Neuronal stem cell (in vitro differentiated cells): ENCODE measurements around the gene LZTS2.
"Not testable (repeated sequence)": the region's sequence is repeated elsewhere in the genome, so short reads cannot be mapped to it uniquely, and the experiment has no call there.

Source experiments
- DNase-seq: peaks from one replicate; pipeline ENCODE4 v3.0.0-alpha.2; 2013; ENCODE audit warnings: low spot score
- H2AFZ ChIP-seq: one replicate; pipeline ENCODE4 v1.6.1; 2013; ENCODE audit warnings: mild to moderate bottlenecking, low read length, inconsistent platforms
- H2AK5ac ChIP-seq: 2 replicates; pipeline ENCODE4 v1.6.1; 2013; ENCODE audit warnings: low read depth, mild to moderate bottlenecking, inconsistent platforms, low read length, moderate library complexity, mixed read lengths
- H2BK120ac ChIP-seq: 2 replicates; pipeline ENCODE4 v1.6.1; 2013; ENCODE audit warnings: low read depth, mild to moderate bottlenecking, inconsistent platforms, low read length, moderate library complexity, mixed read lengths
- H2BK12ac ChIP-seq: one replicate; pipeline ENCODE4 v1.6.1; 2013; ENCODE audit warnings: low read length, inconsistent platforms
- H2BK15ac ChIP-seq: 2 replicates; pipeline ENCODE4 v1.6.1; 2013; ENCODE audit warnings: mild to moderate bottlenecking, low read length, inconsistent platforms, mixed read lengths
- H2BK5ac ChIP-seq: one replicate; pipeline ENCODE4 v1.6.1; 2013; ENCODE audit warnings: inconsistent platforms, mild to moderate bottlenecking, low read length, moderate library complexity
- H3K14ac ChIP-seq: one replicate; pipeline ENCODE4 v1.6.1; 2013; ENCODE audit warnings: low read length, inconsistent platforms
- H3K18ac ChIP-seq: 2 replicates; pipeline ENCODE4 v1.6.1; 2013; ENCODE audit warnings: low read length, inconsistent platforms
- H3K23ac ChIP-seq: 2 replicates; pipeline ENCODE4 v1.6.1; 2013; ENCODE audit warnings: low read depth, mild to moderate bottlenecking, mixed read lengths, low read length, inconsistent platforms; ENCODE audit not compliant: poor library complexity
- H3K27ac ChIP-seq: replicated peaks from 3 replicates; pipeline ENCODE4 v1.5.1; 2013; ENCODE audit warnings: low read length, inconsistent platforms
- H3K27me3 ChIP-seq, 3 experiments: 2 replicates each; pipeline ENCODE4 v1.6.1; 2013; ENCODE audit warnings: low read length in 3 of 3, mild to moderate bottlenecking in 2 of 3, inconsistent platforms in 1 of 3, low read depth in 1 of 3, mixed read lengths in 1 of 3, moderate library complexity in 1 of 3; ENCODE audit not compliant: control insufficient read depth in 3 of 3, insufficient read depth in 3 of 3
- H3K36me3 ChIP-seq, 2 donors: replicated peaks in 1 of 2; 2 replicates each; pipeline ENCODE4 v1.6.1; 2013; ENCODE audit warnings: low read length in 2 of 2; ENCODE audit not compliant: control insufficient read depth in 2 of 2, insufficient read depth in 2 of 2
- H3K4ac ChIP-seq: 2 replicates; pipeline ENCODE4 v1.6.1; 2013; ENCODE audit warnings: inconsistent platforms, mild to moderate bottlenecking, low read length, moderate library complexity
- H3K4me1 ChIP-seq, 2 donors: 1 replicate in 1 of 2; 2 replicates in 1 of 2; pipeline ENCODE4 v1.6.1; 2013; ENCODE audit warnings: low read length in 2 of 2, low read depth in 1 of 2; ENCODE audit not compliant: control insufficient read depth in 2 of 2, insufficient read depth in 1 of 2
- H3K4me2 ChIP-seq: one replicate; pipeline ENCODE4 v1.6.1; 2013; ENCODE audit warnings: mild to moderate bottlenecking, low read length, inconsistent platforms; ENCODE audit not compliant: insufficient read depth, poor library complexity, severe bottlenecking
- H3K4me3 ChIP-seq, 2 donors: 2 replicates each; pipeline ENCODE4 v1.5.1; 2013; ENCODE audit warnings: low read length in 2 of 2, mild to moderate bottlenecking in 2 of 2, inconsistent platforms in 1 of 2, moderate library complexity in 1 of 2
- H3K79me1 ChIP-seq: one replicate; pipeline ENCODE4 v1.6.1; 2013; ENCODE audit warnings: low read depth, mild to moderate bottlenecking, inconsistent platforms, low read length, moderate library complexity
- H3K9ac ChIP-seq: one replicate; pipeline ENCODE4 v1.6.1; 2013; ENCODE audit warnings: mild to moderate bottlenecking, low read depth, low read length, inconsistent platforms; ENCODE audit not compliant: poor library complexity
- H3K9me3 ChIP-seq, 2 donors: replicated peaks in 1 of 2; 2 replicates each; pipeline versions ENCODE3 to v1.6.1; 2013; ENCODE audit warnings: low read length in 2 of 2, mild to moderate bottlenecking in 2 of 2, inconsistent platforms in 1 of 2, low read depth in 1 of 2, mixed read lengths in 1 of 2, moderate library complexity in 1 of 2; ENCODE audit not compliant: control insufficient read depth in 2 of 2, insufficient read depth in 1 of 2
- H4K8ac ChIP-seq: one replicate; pipeline ENCODE4 v1.6.1; 2013; ENCODE audit warnings: low read depth, mild to moderate bottlenecking, inconsistent platforms, low read length, moderate library complexity
- H4K91ac ChIP-seq: one replicate; pipeline ENCODE4 v1.6.1; 2013; ENCODE audit warnings: low read length, low read depth, mild to moderate bottlenecking, inconsistent platforms; ENCODE audit not compliant: poor library complexity
- WGBS, 2 donors: extraction: QIAGEN DNeasy Blood & Tissue Kit; methylation state at CpG; one replicate each; pipeline ENCODE4 v1.1.7; 2013; ENCODE audit warnings: missing lambda C conversion rate in 2 of 2, mixed read lengths in 1 of 2; ENCODE audit not compliant: insufficient read length in 2 of 2, insufficient replicate concordance in 1 of 2; ENCODE audit errors: extremely low coverage in 2 of 2; 5-methylcytosine and 5-hydroxymethylcytosine counted together

Gene LZTS2

GRCh38 chr10:101033276-101033675 is 33.7 kb downstream of the LZTS2 start:
- Histone ChIP-seq H3K36me3 (no peaks in the 10 kb centered on the region), H3K14ac (no peak overlapping the region), H2BK120ac (no peak overlapping the region), H3K4me2 (no peak overlapping the region), H3K79me1 (no peaks in the 10 kb centered on the region), H3K4me3 (no peak overlapping the region), H3K27ac (no peak overlapping the region), H2AFZ (no peak overlapping the region), H2BK15ac (no peak overlapping the region), H3K18ac (no peak overlapping the region), H3K9me3 (peaks cover 0 to 2% of the 10 kb centered on the region in 2 donors), H3K9ac (no peak overlapping the region), H2AK5ac (no peak overlapping the region), H4K91ac (no peak overlapping the region), H3K23ac (no peak overlapping the region), H3K4me1 (peaks cover 32 to 34% of the 10 kb centered on the region in 2 donors), H2BK5ac (no peak overlapping the region), H2BK12ac (no peak overlapping the region), H3K27me3 (peaks cover 11 to 65% (median 55%) of the 10 kb centered on the region in 3 experiments), H4K8ac (no peak overlapping the region), H3K4ac (no peak overlapping the region)
- WGBS, 2 donors = no CpG with 5 or more reads among the region's 3 CpGs
- DNase-seq = no peak

GRCh38 chr10:101034404-101034803 is 34.8 kb downstream of the LZTS2 start:
- H2BK120ac ChIP-seq, H3K4ac ChIP-seq, H3K79me1 ChIP-seq, H2AFZ ChIP-seq, H2BK5ac ChIP-seq, H3K9ac ChIP-seq, H3K9me3 ChIP-seq, H3K4me3 ChIP-seq, H3K27ac ChIP-seq, H2BK15ac ChIP-seq, H2BK12ac ChIP-seq, H3K14ac ChIP-seq, H3K36me3 ChIP-seq, DNase-seq, H2AK5ac ChIP-seq, H4K91ac ChIP-seq, H3K23ac ChIP-seq, H4K8ac ChIP-seq, H3K4me2 ChIP-seq, H3K18ac ChIP-seq: not testable (repeated sequence)
- H3K27me3 ChIP-seq = peaks cover 11 to 58% (median 54%) of the 10 kb centered on the region in 3 experiments
- no CpG with 5 or more reads among the region's 4 CpGs for WGBS, 2 donors
- H3K4me1 ChIP-seq = peaks cover 24 to 29% of the 10 kb centered on the region in 2 donors

- peaks cover 20 to 22% of the 10 kb centered on the region in 2 donors for H3K4me1 ChIP-seq
- H2BK15ac ChIP-seq = no peak overlapping the region
- H3K79me1 ChIP-seq = no peaks in the 10 kb centered on the region
- H2BK120ac ChIP-seq = peak overlapping the region; percentile 92
- no peak overlapping the region for H2AK5ac ChIP-seq
- H3K36me3 ChIP-seq = no peaks in the 10 kb centered on the region
- H3K4ac ChIP-seq = no peak overlapping the region
- H3K23ac ChIP-seq = no peak overlapping the region
- peaks cover 11 to 56% (median 45%) of the 10 kb centered on the region in 3 experiments for H3K27me3 ChIP-seq
- no CpG with 5 or more reads among the region's 7 CpGs for WGBS, 2 donors
- no peak overlapping the region for H3K27ac ChIP-seq
- H4K91ac ChIP-seq = no peak overlapping the region
- H3K4me3 ChIP-seq = no peak overlapping the region
- H3K4me2 ChIP-seq = no peak overlapping the region
- H3K9ac ChIP-seq = no peak overlapping the region
- H2BK12ac ChIP-seq = no peak overlapping the region
- no peak for DNase-seq
- no peak overlapping the region for H2BK5ac ChIP-seq
- H3K14ac ChIP-seq = peak overlapping the region; percentile 60
- no peak overlapping the region for H4K8ac ChIP-seq
- no peak overlapping the region for H2AFZ ChIP-seq
- no peak overlapping the region for H3K18ac ChIP-seq
- peaks cover 0 to 2% of the 10 kb centered on the region in 2 donors for H3K9me3 ChIP-seq
These were observed 35.7 kb downstream of the LZTS2 start for GRCh38 chr10:101035314-101035713.

GRCh38 chr10:101035916-101036702 is 36.5 kb downstream of the LZTS2 start:
- Histone ChIP-seq H3K4me1 (peaks cover 18% of the 10 kb centered on the region in 2 donors), H2AFZ (no peak overlapping the region), H3K18ac (peak overlapping the region; percentile 33), H2AK5ac (peak overlapping the region; percentile 41), H2BK5ac (no peak overlapping the region), H4K91ac (no peak overlapping the region), H3K79me1 (no peaks in the 10 kb centered on the region), H3K14ac (no peak overlapping the region), H3K27me3 (peaks cover 11 to 50% (median 38%) of the 10 kb centered on the region in 3 experiments), H3K23ac (no peak overlapping the region), H3K4me2 (no peak overlapping the region), H3K4me3 (no peak overlapping the region), H3K9ac (no peak overlapping the region), H2BK15ac (peak overlapping the region; percentile 4), H2BK120ac (no peak overlapping the region), H2BK12ac (no peak overlapping the region), H3K36me3 (no peaks in the 10 kb centered on the region), H3K4ac (no peak overlapping the region), H3K27ac (no peak overlapping the region), H3K9me3 (peaks cover 0 to 2% of the 10 kb centered on the region in 2 donors), H4K8ac (no peak overlapping the region)
- no peak for DNase-seq
- WGBS, 2 donors = no CpG with 5 or more reads among the region's 10 CpGs
